Right lobe of liver (tissue), 4 donors: ENCODE measurements around the gene TECTA.

Source experiments
- CTCF ChIP-seq, 4 donors: fragments of 200-600 bp in 3 of 4; fragments of 450-650 bp in 1 of 4; IDR thresholded peaks; one replicate each; pipeline versions ENCODE4 v1.5.1 to v1.8.0; 2016 to 2022; ENCODE audit warnings: antibody characterized with exemption in 4 of 4, mild to moderate bottlenecking in 2 of 4
- POLR2A ChIP-seq: fragments of 450-650 bp; IDR thresholded peaks from one replicate; pipeline ENCODE4 v1.6.1; 2017; ENCODE audit warnings: antibody characterized with exemption, mild to moderate bottlenecking
- donor health status: DM: no; HTN: no; CAD: no.
- donor health status: DM: no; HTN: no; CAD: no.
- donor health status: DM: no; HTN: yes; CAD: no.

- TF ChIP-seq CTCF (IDR thresholded peaks at IDR 0.05) (no peak), POLR2A (no peak)
Observed at GRCh38 chr11:121153472-121153871, 52.4 kb downstream of the TECTA start.
